Measurements from ENCODE around the gene ICAM2.

Gene ICAM2

DNA sequence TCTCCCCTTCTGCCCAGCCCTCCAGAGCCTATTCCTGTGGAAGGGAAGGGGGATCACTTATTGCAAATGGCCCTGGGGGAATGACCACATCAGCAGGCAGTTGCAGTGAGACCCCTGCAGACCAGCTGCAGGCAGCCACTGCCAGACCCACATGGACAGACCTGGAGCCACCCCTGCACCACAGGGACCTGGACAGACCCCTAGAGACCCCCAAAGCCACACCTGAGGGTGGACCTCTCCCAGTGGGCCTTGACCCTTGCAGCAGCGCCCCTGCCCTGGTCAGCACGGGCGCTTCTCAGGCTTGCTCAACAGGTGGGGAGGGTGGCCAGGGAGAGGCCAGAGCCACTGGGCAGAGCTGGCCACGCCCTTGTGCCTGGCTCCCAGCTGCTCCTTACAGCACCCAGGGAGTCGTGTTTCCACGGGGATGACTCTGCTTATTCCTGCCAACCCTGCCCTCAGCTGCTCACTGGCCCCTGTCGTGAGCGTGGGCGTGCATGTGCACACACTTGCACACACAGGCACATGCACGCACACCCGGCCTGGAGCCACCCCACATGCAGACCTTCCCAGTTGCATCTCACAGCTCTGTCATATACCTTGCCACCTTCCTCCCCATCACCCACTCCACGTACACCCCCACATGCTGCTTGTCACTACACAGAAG lies 46.4 kb downstream of the ICAM2 start:
- peak; percentile 65 for ATAC-seq
- TF ChIP-seq PATZ1 (CRISPR knock-in tag; IDR thresholded peaks at IDR 0.05; ENCODE audit: borderline replicate concordance) (no peak), OSR1 (CRISPR knock-in tag; IDR thresholded peaks at IDR 0.05) (no peak), ZNF8 (CRISPR knock-in tag; IDR thresholded peaks at IDR 0.05) (no peak), SNAI2 (CRISPR knock-in tag; IDR thresholded peaks at IDR 0.05) (no peak), TSHZ2 (CRISPR knock-in tag; IDR thresholded peaks at IDR 0.05) (no peak), TCF4 (CRISPR knock-in tag; IDR thresholded peaks at IDR 0.05; ENCODE audit: borderline replicate concordance) (no peak), BACH2 (CRISPR knock-in tag; IDR thresholded peaks at IDR 0.05; ENCODE audit: borderline replicate concordance) (no peak), CSRNP3 (CRISPR knock-in tag; IDR thresholded peaks at IDR 0.05) (no peak), ARNTL (CRISPR knock-in tag; IDR thresholded peaks at IDR 0.05; ENCODE audit: borderline replicate concordance, low read depth) (no peak), ZNF70 (CRISPR knock-in tag; IDR thresholded peaks at IDR 0.05) (no peak), ESRRG (CRISPR knock-in tag; IDR thresholded peaks at IDR 0.05) (no peak), ZFP30 (CRISPR knock-in tag; IDR thresholded peaks at IDR 0.05) (no peak), ZC3H10 (CRISPR knock-in tag; IDR thresholded peaks at IDR 0.05) (no peak), ZFP3 (CRISPR knock-in tag; IDR thresholded peaks at IDR 0.05) (no peak), RARB (CRISPR knock-in tag; IDR thresholded peaks at IDR 0.05) (no peak), TOX (CRISPR knock-in tag; IDR thresholded peaks at IDR 0.05; ENCODE audit: borderline replicate concordance) (no peak), ZNF565 (CRISPR knock-in tag; conservative IDR thresholded peaks at IDR 0.05; ENCODE audit: low read depth) (no peak), POU6F1 (CRISPR knock-in tag; IDR thresholded peaks at IDR 0.05; ENCODE audit: borderline replicate concordance, low read depth) (no peak), CSDC2 (CRISPR knock-in tag; IDR thresholded peaks at IDR 0.05) (no peak)

GRCh38 chr17:63973247-63973646 lies 47.2 kb downstream of the ICAM2 start:
- TF ChIP-seq ISL1 (CRISPR knock-in tag; IDR thresholded peaks at IDR 0.05) (no peak), CREB5 (CRISPR knock-in tag; IDR thresholded peaks at IDR 0.05; ENCODE audit: low read depth) (no peak), ESRRG (CRISPR knock-in tag; IDR thresholded peaks at IDR 0.05) (no peak), RARB (CRISPR knock-in tag; IDR thresholded peaks at IDR 0.05) (no peak), POU6F1 (CRISPR knock-in tag; IDR thresholded peaks at IDR 0.05; ENCODE audit: borderline replicate concordance, low read depth) (no peak)
- no peak for ATAC-seq

Measured in SK-N-SH treated with all-trans-retinoic acid at 6 μM for 48 hours (cell line).